NCI-H146 treated with DMSO at 0.1 percent for 48 hours (cell line): Measurements from ENCODE around the gene CAPN6.

Experiments
- DNase-seq: peaks from one replicate; lab custom pipeline; 2025; ENCODE audit not compliant: unreplicated experiment; lab: John Stamatoyannopoulos, UW

Gene CAPN6

GRCh38 chrX:111270339-111270738, at the start of gene CAPN6:
Gene CAPN6, minus strand, starts transcription at chrX:111270483. Its CDS starts 6,547 bp downstream, at chrX:111263936.
- DNase-seq: no peak

GRCh38 chrX:111319451-111319850, 49.2 kb upstream of the CAPN6 start:
- no peak for DNase-seq

GRCh38 chrX:111318901-111319300, 48.6 kb upstream of the CAPN6 start:
- no peak for DNase-seq

GRCh38 chrX:111309083-111309482, 38.8 kb upstream of the CAPN6 start:
- no peak for DNase-seq

GRCh38 chrX:111308039-111308438, 37.8 kb upstream of the CAPN6 start:
- DNase-seq: no peak

- no peak for DNase-seq
Observed at GRCh38 chrX:111302284-111302683, 32.0 kb upstream of the CAPN6 start.

GRCh38 chrX:111288841-111289240, 18.6 kb upstream of the CAPN6 start:
- DNase-seq: no peak

- no peak for DNase-seq
Observed at GRCh38 chrX:111284631-111285293, 14.5 kb upstream of the CAPN6 start.

GRCh38 chrX:111283446-111283845, 13.2 kb upstream of the CAPN6 start:
- no peak for DNase-seq

- no peak for DNase-seq
Observed at GRCh38 chrX:111282991-111283390, 12.7 kb upstream of the CAPN6 start.

GRCh38 chrX:111282139-111282538, 11.9 kb upstream of the CAPN6 start:
- no peak for DNase-seq

GRCh38 chrX:111268506-111268905, 1.8 kb downstream of the CAPN6 start:
- DNase-seq: no peak

GRCh38 chrX:111265486-111265885, 4.8 kb downstream of the CAPN6 start:
- no peak for DNase-seq

GRCh38 chrX:111264385-111264784, 5.9 kb downstream of the CAPN6 start:
- DNase-seq: no peak

GRCh38 chrX:111262086-111262485, 8.2 kb downstream of the CAPN6 start:
- DNase-seq: no peak

- no peak for DNase-seq
Observed at GRCh38 chrX:111260451-111260850, 9.8 kb downstream of the CAPN6 start.

GRCh38 chrX:111259559-111259958, 10.7 kb downstream of the CAPN6 start:
- DNase-seq: no peak

- no peak for DNase-seq
Observed at GRCh38 chrX:111257733-111258132, 12.6 kb downstream of the CAPN6 start.

GRCh38 chrX:111254896-111255693, 15.2 kb downstream of the CAPN6 start:
- DNase-seq: no peak

GRCh38 chrX:111244235-111244750, 26.0 kb downstream of the CAPN6 start:
- no peak for DNase-seq

GRCh38 chrX:111216293-111216801, 53.9 kb downstream of the CAPN6 start:
- no peak for DNase-seq

GRCh38 chrX:111207851-111208250, 62.4 kb downstream of the CAPN6 start:
- DNase-seq: no peak
